ENCODE measurements around the gene MAML1. TPM values are rescaled to one million over a fixed set of nuclear protein-coding genes. Genes with fewer than 3 reads are reported as not detected.

The MAML1 gene
- total and polyA plus RNA-seq, 4 donors = 2.2 to 7.6 (median 6.3) TPM

DNA sequence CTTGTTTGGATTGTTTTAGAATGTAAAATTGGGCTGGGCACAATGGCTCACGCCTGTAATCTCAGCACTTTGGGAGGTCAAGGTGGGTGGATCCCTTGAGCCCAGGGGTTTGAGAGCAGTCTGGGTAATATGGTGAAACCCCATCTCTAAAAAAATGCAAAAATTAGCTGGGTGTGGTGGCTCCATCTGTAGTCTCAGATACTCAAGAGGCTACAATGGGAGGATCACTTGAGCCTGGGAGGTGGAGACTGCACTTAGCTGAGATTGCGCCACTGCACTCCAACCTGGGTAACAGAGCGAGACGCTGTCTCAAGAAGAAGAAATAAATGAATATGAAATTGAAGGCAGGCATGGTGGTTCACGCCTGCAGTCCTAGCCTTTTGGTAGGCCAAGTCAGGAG is 21.3 kb downstream of the MAML1 start:
- DNase-seq (ENCODE audit: low spot score) = no peak
- WGBS = 95% methylated on average over 5 of the region's 5 CpGs
- Histone ChIP-seq H3K27me3 (ENCODE audit: control insufficient read depth in 4 of 4, insufficient read depth in 4 of 4, low read length in 3 of 4) (no peaks in the 10 kb centered on the region), H3K4me1 (ENCODE audit: control insufficient read depth in 4 of 4, insufficient read depth in 4 of 4, low read length in 3 of 4) (peaks cover 9 to 30% (median 22%) of the 10 kb centered on the region in 4 donors), H3K4me3 (ENCODE audit: low read depth in 1 of 3, low read length in 3 of 3) (no peak overlapping the region), H3K9me3 (ENCODE audit: control insufficient read depth in 4 of 4, low read length in 3 of 4) (no peaks in the 10 kb centered on the region), H3K27ac (ENCODE audit: low read depth in 1 of 2, low read length in 2 of 2) (no peak overlapping the region), H3K36me3 (ENCODE audit: control insufficient read depth in 4 of 4, insufficient read depth in 3 of 4, low read depth in 1 of 4, low read length in 3 of 4) (peaks cover 0 to 3% (median 0%) of the 10 kb centered on the region in 4 donors), H3K9ac (ENCODE audit: low read depth in 1 of 2, low read length in 2 of 2) (no peak overlapping the region)
- TF ChIP-seq REST (IDR thresholded peaks at IDR 0.05) (no peak), EGR1 (IDR thresholded peaks at IDR 0.05; ENCODE audit: low read depth in 2 of 2) (no peak), SP1 (IDR thresholded peaks at IDR 0.05) (no peak), RAD21 (IDR thresholded peaks at IDR 0.05) (no peak), HNF4G (IDR thresholded peaks at IDR 0.05) (no peak), GABPA (IDR thresholded peaks at IDR 0.05 in 1 of 2, conservative IDR thresholded peaks at IDR 0.05 in 1 of 2) (no peak), TAF1 (conservative IDR thresholded peaks at IDR 0.05) (no peak), HNF4A (conservative IDR thresholded peaks at IDR 0.05) (no peak)

DNA sequence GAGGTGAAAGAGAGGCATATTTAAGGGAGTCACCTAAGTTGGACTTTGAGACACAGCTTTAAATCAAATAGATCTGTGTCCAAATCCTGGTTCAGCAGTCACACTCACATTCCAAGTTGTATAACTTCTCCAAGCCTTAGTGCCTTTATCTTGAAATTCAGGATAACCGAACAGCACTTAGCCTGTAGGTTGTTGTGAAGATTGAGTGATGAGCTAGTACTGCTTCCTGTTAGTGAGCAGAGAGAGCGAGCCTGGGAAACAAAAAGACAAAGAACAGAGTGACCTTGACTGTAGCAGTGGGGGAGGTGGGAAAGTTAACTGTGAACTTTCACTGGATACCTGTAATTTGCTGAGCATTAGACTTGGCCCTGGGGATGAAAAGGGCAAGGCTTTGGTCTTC is 22.4 kb downstream of the MAML1 start:
- no peaks in the 10 kb centered on the region for H3K9me3 ChIP-seq (ENCODE audit: control insufficient read depth in 4 of 4, low read length in 3 of 4)
- peak overlapping the region in 1 of 2 donors; percentile 1 for H3K27ac ChIP-seq (ENCODE audit: low read depth in 1 of 2, low read length in 2 of 2)
- peak in 1 of 2 donors; percentile 58 for TF ChIP-seq RXRA (IDR thresholded peaks at IDR 0.05)
- peak; percentile 76 to 89 for TF ChIP-seq HNF4A (conservative IDR thresholded peaks at IDR 0.05)
- no peak for TF ChIP-seq MAX (IDR thresholded peaks at IDR 0.05)
- TF ChIP-seq GABPA (IDR thresholded peaks at IDR 0.05 in 1 of 2, conservative IDR thresholded peaks at IDR 0.05 in 1 of 2) = no peak
- TF ChIP-seq SP1 (IDR thresholded peaks at IDR 0.05) = peak; percentile 73
- TF ChIP-seq JUND (IDR thresholded peaks at IDR 0.05) = peak in 1 of 2 donors; percentile 14
- TF ChIP-seq TAF1 (conservative IDR thresholded peaks at IDR 0.05) = no peak
- TF ChIP-seq HNF4G (IDR thresholded peaks at IDR 0.05) = peak; percentile 59
- H3K4me3 ChIP-seq (ENCODE audit: low read depth in 1 of 3, low read length in 3 of 3) = no peak overlapping the region
- H3K4me1 ChIP-seq (ENCODE audit: control insufficient read depth in 4 of 4, insufficient read depth in 4 of 4, low read length in 3 of 4) = peaks cover 9 to 31% (median 23%) of the 10 kb centered on the region in 4 donors
- H3K36me3 ChIP-seq (ENCODE audit: control insufficient read depth in 4 of 4, insufficient read depth in 3 of 4, low read depth in 1 of 4, low read length in 3 of 4) = peaks cover 0 to 2% (median 0%) of the 10 kb centered on the region in 4 donors
- no peak overlapping the region for H3K9ac ChIP-seq (ENCODE audit: low read depth in 1 of 2, low read length in 2 of 2)
- 13% methylated on average over 2 of the region's 2 CpGs for WGBS
- no peaks in the 10 kb centered on the region for H3K27me3 ChIP-seq (ENCODE audit: control insufficient read depth in 4 of 4, insufficient read depth in 4 of 4, low read length in 3 of 4)
- DNase-seq (ENCODE audit: low spot score) = no peak

DNA sequence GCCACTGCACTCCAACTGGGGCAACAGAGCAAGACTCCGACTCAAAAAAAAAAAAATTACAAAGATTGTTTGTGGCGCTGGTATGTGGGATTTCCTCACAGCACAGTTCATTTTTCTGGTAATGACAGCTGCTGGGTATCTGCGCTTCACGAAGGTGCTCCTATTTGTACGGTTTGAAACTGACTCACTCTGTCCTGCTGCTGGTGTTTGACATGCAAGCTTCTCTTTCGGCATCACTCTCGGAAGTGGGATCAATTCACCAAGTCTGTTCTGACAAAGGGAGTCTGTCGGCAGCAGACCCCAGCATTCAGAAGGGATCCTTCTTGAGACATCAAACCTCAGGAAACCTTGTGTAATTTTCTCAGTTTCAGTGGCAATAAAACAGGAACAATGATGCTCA is 26.3 kb downstream of the MAML1 start:
- Histone ChIP-seq H3K4me3 (ENCODE audit: low read depth in 1 of 3, low read length in 3 of 3) (no peak overlapping the region), H3K27ac (ENCODE audit: low read depth in 1 of 2, low read length in 2 of 2) (no peak overlapping the region), H3K36me3 (ENCODE audit: control insufficient read depth in 4 of 4, insufficient read depth in 3 of 4, low read depth in 1 of 4, low read length in 3 of 4) (no peaks in the 10 kb centered on the region), H3K9me3 (ENCODE audit: control insufficient read depth in 4 of 4, low read length in 3 of 4) (no peaks in the 10 kb centered on the region), H3K4me1 (ENCODE audit: control insufficient read depth in 4 of 4, insufficient read depth in 4 of 4, low read length in 3 of 4) (peaks cover 17 to 60% (median 47%) of the 10 kb centered on the region in 4 donors), H3K9ac (ENCODE audit: low read depth in 1 of 2, low read length in 2 of 2) (no peak overlapping the region), H3K27me3 (ENCODE audit: control insufficient read depth in 4 of 4, insufficient read depth in 4 of 4, low read length in 3 of 4) (no peaks in the 10 kb centered on the region)
- 87% methylated on average over 8 of the region's 8 CpGs for WGBS
- no peak for DNase-seq (ENCODE audit: low spot score)
- TF ChIP-seq ZBTB33 (IDR thresholded peaks at IDR 0.05) (no peak), RAD21 (IDR thresholded peaks at IDR 0.05) (no peak)
